IMR-90 (cell line): ENCODE results near the gene MEGF11. TPM values are rescaled to one million over a fixed set of nuclear protein-coding genes. Genes with fewer than 3 reads are reported as not detected.

Source experiments
- ATAC-seq: fragments of 200-7000 bp; cut with Tn5 transposase; 2 replicates; pipeline ENCODE4 v1.9.1; 2020; ENCODE audit warnings: low read depth, mild to moderate bottlenecking, moderate library complexity
- BruUV-seq: library from RNA; stranded (reverse); fragments of 400-500 nt; replicated peaks from 2 replicates; lab custom pipeline; 2021; lab: Mats Ljungman, UMichigan
- CTCF ChIA-PET: fragments of 300-600 bp; formaldehyde crosslinking; extraction: SDS; loops from one replicate; lab custom pipeline; 2021; ENCODE audit warnings: antibody characterized with exemption; lab: Yijun Ruan, JAX
- POLR2A ChIA-PET: fragments of 300-600 bp; sonication (Branson Sonifier 250); formaldehyde crosslinking; loops from one replicate; lab custom pipeline; 2022; ENCODE audit warnings: antibody characterized with exemption; ENCODE audit not compliant: unreplicated experiment; lab: Charles Lee
- DNase-seq: peaks from one replicate; pipeline ENCODE4 v3.0.0; 2013
- H2AFZ ChIP-seq: replicated peaks from 2 replicates; pipeline ENCODE3; 2013; ENCODE audit warnings: low read length, mild to moderate bottlenecking; ENCODE audit not compliant: poor library complexity
- H2AK5ac ChIP-seq: 2 replicates; pipeline ENCODE4 v1.6.1; 2013; ENCODE audit warnings: low read depth, low read length, inconsistent platforms
- H2AK9ac ChIP-seq: replicated peaks from 2 replicates; pipeline ENCODE3; 2013; ENCODE audit warnings: mild to moderate bottlenecking, low read depth, low read length, moderate library complexity; ENCODE audit not compliant: poor library complexity
- H2BK120ac ChIP-seq: 2 replicates; pipeline ENCODE4 v1.6.1; 2013; ENCODE audit warnings: low read depth, low read length, inconsistent platforms
- H2BK15ac ChIP-seq: 3 replicates; pipeline ENCODE4 v1.6.1; 2013; ENCODE audit warnings: low read depth, low read length, inconsistent platforms
- H2BK20ac ChIP-seq: 2 replicates; pipeline ENCODE4 v1.6.1; 2013; ENCODE audit warnings: low read depth, mild to moderate bottlenecking, inconsistent platforms, low read length, moderate library complexity
- H2BK5ac ChIP-seq: 2 replicates; pipeline ENCODE4 v1.6.1; 2013; ENCODE audit warnings: mild to moderate bottlenecking, low read depth, low read length, inconsistent platforms; ENCODE audit not compliant: poor library complexity, severe bottlenecking
- H3K14ac ChIP-seq: replicated peaks from 2 replicates; pipeline ENCODE4 v1.6.1; 2013; ENCODE audit warnings: low read depth, low read length, inconsistent platforms
- H3K18ac ChIP-seq: 2 replicates; pipeline ENCODE4 v1.6.1; 2013; ENCODE audit warnings: low read depth, low read length, control low read depth
- H3K23ac ChIP-seq: 2 replicates; pipeline ENCODE4 v1.6.1; 2013; ENCODE audit warnings: low read depth, low read length, inconsistent platforms
- H3K27ac ChIP-seq: 2 replicates; pipeline ENCODE4 v1.5.1; 2013; ENCODE audit warnings: mild to moderate bottlenecking, control low read depth, low read length; ENCODE audit not compliant: insufficient read depth
- H3K27me3 ChIP-seq: 2 replicates; pipeline ENCODE4 v1.6.1; 2013; ENCODE audit warnings: low read length; ENCODE audit not compliant: control insufficient read depth, insufficient read depth
- H3K36me3 ChIP-seq: 2 replicates; pipeline ENCODE4 v1.6.1; 2013; ENCODE audit warnings: low read length, mixed read lengths; ENCODE audit not compliant: control insufficient read depth, insufficient read depth
- H3K4ac ChIP-seq: 2 replicates; pipeline ENCODE4 v1.6.1; 2013; ENCODE audit warnings: low read depth, low read length, inconsistent platforms
- H3K4me1 ChIP-seq: 2 replicates; pipeline ENCODE4 v1.6.1; 2013; ENCODE audit warnings: low read length, mixed read lengths; ENCODE audit not compliant: control insufficient read depth, insufficient read depth
- H3K4me2 ChIP-seq: 2 replicates; pipeline ENCODE4 v1.6.1; 2013; ENCODE audit warnings: low read depth, mild to moderate bottlenecking, control low read depth, low read length, moderate library complexity
- H3K4me3 ChIP-seq: 2 replicates; pipeline ENCODE4 v1.5.1; 2013; ENCODE audit warnings: low read depth, mild to moderate bottlenecking, control low read depth, low read length, moderate library complexity; ENCODE audit not compliant: insufficient read depth
- H3K56ac ChIP-seq: 2 replicates; pipeline ENCODE4 v1.6.1; 2013; ENCODE audit warnings: low read length, inconsistent platforms; ENCODE audit not compliant: insufficient read depth; ENCODE audit errors: extremely low read depth
- H3K79me1 ChIP-seq, 2 experiments: 2 replicates each; pipeline ENCODE4 v1.6.1; 2013; ENCODE audit warnings: low read length in 2 of 2, inconsistent platforms in 1 of 2, low read depth in 1 of 2
- H3K9ac ChIP-seq: 2 replicates; pipeline ENCODE4 v1.6.1; 2013; ENCODE audit warnings: low read depth, low read length, control low read depth
- H3K9me1 ChIP-seq: 2 replicates; pipeline ENCODE4 v1.6.1; 2013; ENCODE audit warnings: low read length, inconsistent platforms; ENCODE audit not compliant: insufficient read depth
- H3K9me3 ChIP-seq: 2 replicates; pipeline ENCODE4 v1.6.1; 2013; ENCODE audit warnings: low read length; ENCODE audit not compliant: control insufficient read depth, insufficient read depth
- H4K20me1 ChIP-seq: 2 replicates; pipeline ENCODE4 v1.6.1; 2013; ENCODE audit warnings: low read length, inconsistent platforms; ENCODE audit not compliant: insufficient read depth
- H4K5ac ChIP-seq: 2 replicates; pipeline ENCODE4 v1.6.1; 2013; ENCODE audit warnings: mild to moderate bottlenecking, low read depth, low read length, control low read depth
- H4K8ac ChIP-seq, 2 experiments: 2 replicates each; pipeline ENCODE4 v1.6.1; 2013; ENCODE audit warnings: low read depth in 2 of 2, low read length in 2 of 2, control low read depth in 1 of 2, inconsistent platforms in 1 of 2
- H4K91ac ChIP-seq: 2 replicates; pipeline ENCODE4 v1.6.1; 2013; ENCODE audit warnings: low read depth, low read length, inconsistent platforms; ENCODE audit not compliant: insufficient read depth
- BHLHE40 ChIP-seq: fragments of 150-350 bp; IDR thresholded peaks from 2 replicates; pipeline ENCODE4 v1.6.1; 2016; ENCODE audit warnings: mild to moderate bottlenecking, low read depth, low read length
- CEBPB ChIP-seq: IDR thresholded peaks from 2 replicates; pipeline ENCODE4 v1.6.1; 2012; ENCODE audit warnings: low read depth, low read length, improper control_type of control experiment
- CTCF ChIP-seq: conservative IDR thresholded peaks from 2 replicates; pipeline ENCODE4 v1.5.1; 2012; ENCODE audit warnings: mild to moderate bottlenecking, low read depth, low read length, improper control_type of control experiment
- ELK1 ChIP-seq: fragments of 150-350 bp; IDR thresholded peaks from 2 replicates; pipeline ENCODE4 v1.6.1; 2016; ENCODE audit warnings: low read depth, mild to moderate bottlenecking, low read length, moderate library complexity, borderline replicate concordance
- FOS ChIP-seq: fragments of 150-350 bp; IDR thresholded peaks from 2 replicates; pipeline ENCODE4 v1.6.1; 2016; ENCODE audit warnings: low read depth, low read length
- MXI1 ChIP-seq: IDR thresholded peaks from 2 replicates; pipeline ENCODE4 v1.6.1; 2012; ENCODE audit warnings: low read depth, mild to moderate bottlenecking, low read length, moderate library complexity, borderline replicate concordance
- NFE2L2 ChIP-seq: fragments of 150-350 bp; IDR thresholded peaks from 2 replicates; pipeline ENCODE4 v1.6.1; 2016; ENCODE audit warnings: low read depth, mild to moderate bottlenecking, low read length
- RAD21 ChIP-seq: IDR thresholded peaks from 2 replicates; pipeline ENCODE4 v1.6.1; 2012; ENCODE audit warnings: low read length, improper control_type of control experiment
- RCOR1 ChIP-seq: IDR thresholded peaks from 2 replicates; pipeline ENCODE4 v1.6.1; 2012; ENCODE audit warnings: mild to moderate bottlenecking, low read length, improper control_type of control experiment; ENCODE audit not compliant: insufficient replicate concordance
- RFX5 ChIP-seq: IDR thresholded peaks from 2 replicates; pipeline ENCODE4 v1.8.0; 2012; ENCODE audit warnings: low read depth, mild to moderate bottlenecking, low read length, moderate library complexity
- WGBS, 2 experiments: methylation state at CpG; one replicate each; pipeline versions ENCODE4 v1.1.5 to v1.1.7; 2013; ENCODE audit warnings: missing lambda C conversion rate in 2 of 2; ENCODE audit not compliant: insufficient read length in 1 of 2; ENCODE audit errors: extremely low coverage in 2 of 2; 5-methylcytosine and 5-hydroxymethylcytosine counted together
- dilution Hi-C: fragments of 300-500 bp; cut with HindIII; formaldehyde crosslinking; loops from one replicate; pipeline ENCODE4 v1.14.3; 2018; ENCODE audit warnings: low sequenced_read_pairs; ENCODE audit not compliant: unreplicated experiment
- in situ Hi-C: fragments of 300-500 bp; cut with MboI; formaldehyde crosslinking; loops from 3 replicates; pipeline ENCODE4 v1.14.3; 2019; ENCODE audit warnings: low sequenced_read_pairs, inconsistent platforms, mixed read lengths
- intact Hi-C: fragments of 100-400 bp; cut with micrococcal nuclease; formaldehyde crosslinking; loops from 2 replicates; pipeline ENCODE4 v1.10.0; 2022
- polyA plus RNA-seq, 3 experiments: library from polyadenylated mRNA; depleted of rRNA; stranded (reverse); fragments of >200 nt; gene quantifications; 2 replicates each; pipeline ENCODE4 v1.2.3, GENCODE V29; 2012; ENCODE audit warnings: low replicate concordance in 1 of 3
- total RNA-seq: library from RNA; depleted of rRNA; stranded (reverse); fragments of >200 nt; gene quantifications from 2 replicates; pipeline ENCODE4 v1.2.3, GENCODE V29; 2012

Gene MEGF11
- total and polyA plus RNA-seq, 2 of the 4 experiments (the other 2 are of a cell fraction) = not detected

- H3K27me3 ChIP-seq = peaks cover 50% of the 10 kb centered on the region
- DNase-seq (no peak), ATAC-seq (no peak)
- no TSS peak for BruUV-seq
- H4K5ac ChIP-seq = no peak overlapping the region
- in situ Hi-C loops = no loop called here
- no peak overlapping the region for H4K8ac ChIP-seq
- H3K4ac ChIP-seq = no peak overlapping the region
- no peak overlapping the region for H2BK20ac ChIP-seq
- 30% methylated on average over 2 of the region's 4 CpGs; no CpG with 5 or more reads in 1 of the 2 experiments for WGBS, 2 experiments
- no peak overlapping the region for H2AK9ac ChIP-seq
- H3K79me1 ChIP-seq = no peaks in the 10 kb centered on the region
- no peak overlapping the region for H3K9ac ChIP-seq
- no peak overlapping the region for H4K91ac ChIP-seq
- H3K4me2 ChIP-seq = no peak overlapping the region
- H3K56ac ChIP-seq = no peak overlapping the region
- no peak overlapping the region for H3K18ac ChIP-seq
- no peaks in the 10 kb centered on the region for H3K9me1 ChIP-seq
- no peak overlapping the region for H3K14ac ChIP-seq
- no peak overlapping the region for H2BK15ac ChIP-seq
- no peak overlapping the region for H3K27ac ChIP-seq
- no peaks in the 10 kb centered on the region for H3K36me3 ChIP-seq
- H3K23ac ChIP-seq = no peak overlapping the region
- H3K4me3 ChIP-seq = no peak overlapping the region
- H2AK5ac ChIP-seq = no peak overlapping the region
- no peak overlapping the region for H2BK5ac ChIP-seq
- peak overlapping the region; percentile 25 for H2AFZ ChIP-seq
- ChIA-PET POLR2A (no interaction called here), CTCF (no interaction called here)
- H4K20me1 ChIP-seq = no peaks in the 10 kb centered on the region
- intact Hi-C loops = no loop called here
- H3K4me1 ChIP-seq = no peaks in the 10 kb centered on the region
- no peak overlapping the region for H2BK120ac ChIP-seq
- TF ChIP-seq RCOR1 (no peak), CEBPB (no peak), RAD21 (no peak), NFE2L2 (no peak), MXI1 (no peak), RFX5 (no peak), BHLHE40 (no peak), CTCF (no peak), ELK1 (no peak), FOS (no peak)
- H3K9me3 ChIP-seq = no peaks in the 10 kb centered on the region
- dilution Hi-C loops = no loop called here
Observed at GRCh38 chr15:66214246-66214645, 39.3 kb downstream of the MEGF11 start.
